Uterus (tissue), 2 donors: ENCODE measurements around the gene COQ5.

Source experiments
- CTCF ChIP-seq, 4 experiments: fragments of 200-600 bp in 2 of 4; fragments of 450-650 bp in 2 of 4; sonication (generic) in 2 of 4; IDR thresholded peaks; one replicate each; pipeline ENCODE4 v1.5.1; 2016 to 2019; ENCODE audit warnings: antibody characterized with exemption in 4 of 4, mild to moderate bottlenecking in 2 of 4, moderate library complexity in 1 of 4
- POLR2A ChIP-seq, 2 donors: fragments of 450-650 bp; IDR thresholded peaks; one replicate each; pipeline ENCODE4 v1.6.1; 2016; ENCODE audit warnings: antibody characterized with exemption in 2 of 2, mild to moderate bottlenecking in 1 of 2, moderate library complexity in 1 of 2

- TF ChIP-seq CTCF (IDR thresholded peaks at IDR 0.05) = no peak
- no peak for TF ChIP-seq POLR2A (IDR thresholded peaks at IDR 0.05)
Observed at GRCh38 chr12:120473807-120474615, 54.9 kb downstream of the COQ5 start.
